Mononuclear cell (primary cell): ENCODE measurements around the gene CTAGE9. TPM values are rescaled to one million over a fixed set of nuclear protein-coding genes. Genes with fewer than 3 reads are reported as not detected.
"Not testable (repeated sequence)": the region's sequence is repeated elsewhere in the genome, so short reads cannot be mapped to it uniquely, and the experiment has no call there.

Source experiments
- H3K27me3 ChIP-seq: 2 replicates; pipeline ENCODE4 v1.6.0; 2011; ENCODE audit warnings: low read length, control low read depth; ENCODE audit not compliant: insufficient read depth
- H3K4me1 ChIP-seq: 2 replicates; pipeline ENCODE4 v1.5.1; 2011; ENCODE audit warnings: mild to moderate bottlenecking, low read length, control low read depth; ENCODE audit not compliant: insufficient read depth
- H3K4me3 ChIP-seq: 2 replicates; pipeline ENCODE4 v1.5.1; 2011; ENCODE audit warnings: mild to moderate bottlenecking, low read length, moderate library complexity
- H3K9me3 ChIP-seq: 2 replicates; pipeline ENCODE4 v1.5.1; 2011; ENCODE audit warnings: low read depth, mild to moderate bottlenecking, control low read depth, low read length
- total RNA-seq: library from RNA; depleted of rRNA; stranded (reverse); fragments of >200 nt; gene quantifications from one replicate; pipeline ENCODE4 v1.2.3, GENCODE V29; 2012

CTAGE9 gene
- total RNA-seq, 1 donor: not detected

DNA sequence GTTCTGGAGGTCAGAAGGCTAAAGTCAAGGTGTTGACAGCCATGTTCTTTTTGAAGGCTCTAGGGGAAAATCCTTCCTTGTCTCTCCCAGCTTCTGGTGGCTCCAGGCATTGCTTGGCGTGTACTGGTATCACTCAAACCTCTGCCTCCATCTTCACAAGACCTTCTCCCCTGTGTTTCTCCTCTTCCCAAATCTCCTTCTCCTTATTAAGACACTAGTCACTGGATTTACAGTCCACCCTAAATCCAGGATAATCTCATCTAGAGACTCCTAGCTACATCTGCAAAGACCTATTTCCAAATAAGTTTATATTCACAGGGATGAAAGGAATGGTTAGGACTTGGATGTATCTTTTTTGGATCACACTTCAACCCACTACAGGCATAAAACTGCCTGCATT lies 26.0 kb upstream of the CTAGE9 start:
- H3K4me3 ChIP-seq: no peak overlapping the region
- H3K9me3 ChIP-seq: no peaks in the 10 kb centered on the region
- H3K4me1 ChIP-seq: no peaks in the 10 kb centered on the region
- H3K27me3 ChIP-seq: no peaks in the 10 kb centered on the region

DNA sequence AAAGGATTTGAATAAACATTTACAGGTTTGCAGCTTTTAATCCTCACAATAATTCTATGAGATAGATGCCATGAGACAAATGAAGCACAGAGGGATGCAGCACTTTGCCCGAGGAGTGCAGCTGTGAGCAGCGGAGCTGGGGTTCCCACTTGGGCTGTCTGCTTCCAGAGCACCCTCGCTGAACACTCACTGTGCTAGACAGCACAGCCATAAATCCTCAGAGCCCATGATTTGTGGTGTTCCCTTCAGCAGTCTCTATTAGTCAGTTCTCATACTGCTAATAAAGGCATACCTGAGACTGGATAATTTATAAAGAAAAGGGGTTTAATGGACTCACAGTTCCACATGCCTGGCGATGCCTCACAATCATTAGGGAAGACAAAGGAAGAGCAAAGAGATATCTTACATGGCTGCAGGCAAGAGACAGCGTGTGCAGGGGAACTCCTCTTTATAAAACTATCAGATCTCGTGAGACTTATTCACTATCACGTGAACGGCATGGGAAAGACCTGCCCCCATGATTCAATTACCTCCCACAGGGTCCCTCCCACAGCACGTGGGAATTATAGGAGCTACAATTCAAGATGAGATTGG lies 25.3 kb upstream of the CTAGE9 start:
- Histone ChIP-seq H3K27me3 (no peaks in the 10 kb centered on the region), H3K4me1 (no peaks in the 10 kb centered on the region), H3K9me3 (no peaks in the 10 kb centered on the region), H3K4me3 (no peak overlapping the region)

DNA sequence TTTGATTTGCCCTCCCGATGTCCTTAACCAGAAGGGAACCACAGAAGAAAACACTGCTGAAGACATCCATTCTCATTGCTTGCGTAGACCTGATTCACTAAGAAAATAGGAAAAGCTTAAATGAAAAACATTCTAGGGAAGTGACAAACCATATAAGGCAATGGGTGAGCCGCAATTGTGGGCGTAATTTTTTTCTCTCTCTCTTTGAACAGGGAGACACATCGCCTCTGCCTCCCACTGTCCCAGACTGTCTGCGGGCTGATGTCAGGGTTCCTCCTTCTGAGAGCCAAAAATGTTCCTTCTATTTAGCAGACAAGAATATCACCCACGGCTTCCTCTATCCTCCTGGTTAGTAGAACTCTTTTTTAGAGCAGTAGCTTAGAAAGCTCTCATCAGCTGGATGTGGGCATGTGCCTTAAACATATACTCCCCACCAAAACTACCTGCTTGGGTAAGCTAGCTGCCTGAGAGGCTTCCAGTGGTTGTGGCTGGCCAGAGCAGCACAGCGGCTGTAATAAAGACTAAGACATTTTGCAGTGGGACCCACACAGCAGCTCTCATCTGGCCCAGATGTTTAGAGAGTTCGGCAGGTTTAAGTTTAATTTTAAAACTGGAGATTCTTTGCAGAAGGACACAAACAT lies 22.7 kb upstream of the CTAGE9 start:
- H3K4me1 ChIP-seq: no peaks in the 10 kb centered on the region
- H3K9me3 ChIP-seq: no peaks in the 10 kb centered on the region
- H3K27me3 ChIP-seq: no peaks in the 10 kb centered on the region
- no peak overlapping the region for H3K4me3 ChIP-seq

DNA sequence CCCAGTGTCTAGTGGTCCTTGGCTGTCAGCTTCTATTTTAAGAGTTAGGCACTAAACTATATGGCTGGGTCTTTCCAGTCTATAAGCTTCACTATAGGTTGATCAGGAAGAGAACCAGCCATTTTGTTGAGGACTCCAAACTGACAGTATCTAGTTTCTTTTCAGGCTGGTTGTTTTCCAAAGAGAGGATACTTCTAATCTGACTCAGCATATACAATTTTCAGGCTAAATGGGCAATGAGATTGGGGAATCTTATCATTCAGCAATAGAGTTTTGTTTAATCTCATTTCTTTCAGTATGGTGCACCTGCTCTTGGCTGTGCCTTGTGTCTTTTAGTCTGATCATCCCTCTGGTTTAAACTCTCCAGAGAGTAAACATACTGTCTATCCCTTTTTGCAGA lies 20.4 kb upstream of the CTAGE9 start:
- H3K27me3 ChIP-seq: no peaks in the 10 kb centered on the region
- H3K4me1 ChIP-seq: no peaks in the 10 kb centered on the region
- H3K4me3 ChIP-seq: no peak overlapping the region
- H3K9me3 ChIP-seq: no peaks in the 10 kb centered on the region

DNA sequence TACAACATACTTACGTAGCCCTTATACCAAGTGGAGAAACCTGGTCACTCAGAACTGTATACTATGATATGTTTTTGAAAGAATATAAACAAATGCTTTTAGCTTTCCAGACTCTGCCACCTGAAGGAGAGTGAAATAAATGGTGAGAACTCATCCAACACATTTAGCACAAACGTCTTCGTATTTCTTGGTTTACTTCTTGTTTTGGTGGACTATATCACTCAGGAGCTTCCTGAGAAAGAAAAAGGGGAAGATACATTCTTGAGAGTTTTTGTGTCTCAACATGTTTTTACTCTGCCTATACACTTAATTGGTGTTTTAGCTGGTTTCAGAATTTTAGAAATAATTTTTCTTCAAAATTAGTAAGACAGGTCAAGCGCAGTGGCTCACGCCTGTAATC lies 19.4 kb upstream of the CTAGE9 start:
- H3K4me3 ChIP-seq: no peak overlapping the region
- H3K4me1 ChIP-seq: no peaks in the 10 kb centered on the region
- no peaks in the 10 kb centered on the region for H3K27me3 ChIP-seq
- H3K9me3 ChIP-seq: no peaks in the 10 kb centered on the region

DNA sequence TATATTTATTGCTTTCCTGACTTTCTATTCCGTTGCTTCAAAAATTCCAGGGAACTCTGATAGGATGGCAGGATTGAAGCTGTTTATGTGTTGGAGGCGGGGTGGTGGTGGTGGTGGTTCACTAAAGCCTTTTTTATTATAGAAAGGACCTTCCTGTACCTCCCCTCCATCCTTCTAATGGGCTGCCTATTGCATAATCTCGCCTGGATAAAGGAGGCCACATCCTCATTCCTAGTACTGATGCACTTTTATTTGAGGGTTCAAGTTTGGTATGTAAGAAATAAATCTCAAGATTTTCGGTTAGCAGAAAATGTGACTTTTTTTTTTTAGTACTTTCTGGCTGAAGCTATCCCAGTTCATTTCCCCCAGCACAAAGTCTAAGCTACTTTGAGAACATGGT lies 18.7 kb upstream of the CTAGE9 start:
- H3K4me3 ChIP-seq: no peak overlapping the region
- no peaks in the 10 kb centered on the region for H3K9me3 ChIP-seq
- H3K4me1 ChIP-seq: no peaks in the 10 kb centered on the region
- H3K27me3 ChIP-seq: no peaks in the 10 kb centered on the region

DNA sequence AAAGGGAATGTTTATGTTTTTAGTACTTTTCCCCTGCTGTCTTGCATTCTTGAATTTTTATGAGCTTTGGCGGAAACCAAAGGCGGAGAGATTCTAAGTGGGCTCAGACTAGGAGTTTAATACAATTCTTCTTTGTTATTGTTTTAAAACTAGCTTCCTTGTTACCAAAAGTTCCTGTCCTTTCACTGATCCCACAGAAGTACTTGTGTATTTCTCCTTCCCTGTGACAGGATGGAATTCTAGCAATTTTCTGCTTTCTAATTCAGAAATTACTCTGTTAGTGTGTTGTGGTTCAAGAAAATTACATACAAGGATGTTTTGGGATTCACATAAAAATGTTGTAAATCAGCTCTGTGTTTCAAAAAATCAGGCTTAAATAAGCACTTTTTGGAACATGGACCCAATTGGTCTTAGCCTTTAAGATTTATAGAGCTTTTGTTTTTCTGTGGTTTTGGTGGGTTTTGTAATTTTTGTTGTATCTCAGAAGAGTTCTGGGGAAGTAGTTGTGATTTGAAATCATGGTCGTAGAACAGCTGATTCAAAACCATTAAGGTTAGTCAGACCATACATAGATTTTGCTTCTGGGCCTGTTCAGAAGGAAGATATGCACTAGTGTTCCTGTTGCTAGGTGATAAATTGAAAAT lies 17.6 kb upstream of the CTAGE9 start:
- Histone ChIP-seq H3K27me3 (no peaks in the 10 kb centered on the region), H3K9me3 (no peaks in the 10 kb centered on the region), H3K4me3 (no peak overlapping the region), H3K4me1 (no peaks in the 10 kb centered on the region)

DNA sequence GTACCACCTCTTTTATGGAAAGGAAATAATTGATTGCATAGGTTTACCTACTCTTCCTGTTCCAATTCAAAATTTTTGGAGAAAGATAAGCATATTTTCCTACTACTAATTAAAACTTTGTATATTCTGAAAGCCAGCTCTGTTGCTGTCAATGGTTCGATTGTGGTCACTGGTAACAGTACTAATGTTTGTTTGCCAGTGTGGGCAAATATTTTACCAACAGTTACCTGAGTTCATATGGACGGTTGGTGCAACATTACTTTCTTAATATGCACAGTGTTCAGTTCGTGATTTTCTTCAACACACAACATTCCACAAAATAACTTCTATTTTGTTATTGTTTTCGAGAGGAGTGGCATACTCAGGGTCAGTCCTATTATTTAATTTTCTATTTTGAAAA lies 17.1 kb upstream of the CTAGE9 start:
- Histone ChIP-seq H3K4me1 (no peaks in the 10 kb centered on the region), H3K27me3 (no peaks in the 10 kb centered on the region), H3K4me3 (no peak overlapping the region), H3K9me3 (no peaks in the 10 kb centered on the region)

DNA sequence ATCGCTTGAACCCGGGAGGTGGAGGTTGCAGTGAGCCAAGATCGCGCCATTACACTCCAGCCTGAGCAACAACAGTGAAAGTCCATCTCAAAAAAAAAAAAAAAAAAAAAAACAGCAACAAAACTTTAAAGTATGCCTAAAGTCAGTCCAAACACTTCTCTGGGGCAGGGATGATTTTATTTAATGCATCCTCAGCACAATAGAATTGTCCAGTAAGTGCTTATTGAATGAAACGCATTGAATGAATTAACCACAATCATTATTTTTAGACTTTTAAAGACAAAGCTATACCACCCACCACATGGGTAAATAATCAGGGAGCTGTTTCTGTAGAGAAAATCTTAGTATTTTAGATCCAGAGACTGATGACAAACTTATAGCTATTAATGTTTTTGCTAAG lies 16.6 kb upstream of the CTAGE9 start:
- no peak overlapping the region for H3K4me3 ChIP-seq
- no peaks in the 10 kb centered on the region for H3K9me3 ChIP-seq
- H3K27me3 ChIP-seq: no peaks in the 10 kb centered on the region
- no peaks in the 10 kb centered on the region for H3K4me1 ChIP-seq

DNA sequence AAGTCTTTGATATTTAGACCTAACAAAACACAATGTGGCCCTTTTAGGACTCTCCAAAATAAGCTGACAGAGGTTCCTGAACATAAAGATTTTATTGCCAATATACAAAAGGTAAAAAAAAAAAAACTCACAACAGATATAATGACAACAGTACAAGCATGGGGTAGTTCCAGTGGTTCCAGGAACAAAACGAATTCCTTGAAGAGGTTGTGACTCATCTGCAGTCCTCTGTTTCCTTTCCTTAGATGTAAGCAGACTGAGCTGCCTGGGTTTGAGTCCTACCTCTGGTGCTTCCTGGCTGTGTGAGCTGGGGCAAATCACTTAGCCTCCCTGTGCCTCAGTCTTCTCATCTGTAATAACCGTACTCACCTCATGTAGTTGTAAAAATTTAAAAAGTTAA lies 13.3 kb upstream of the CTAGE9 start:
- H3K4me3 ChIP-seq: no peak overlapping the region
- no peaks in the 10 kb centered on the region for H3K4me1 ChIP-seq
- H3K27me3 ChIP-seq: no peaks in the 10 kb centered on the region
- H3K9me3 ChIP-seq: no peaks in the 10 kb centered on the region

DNA sequence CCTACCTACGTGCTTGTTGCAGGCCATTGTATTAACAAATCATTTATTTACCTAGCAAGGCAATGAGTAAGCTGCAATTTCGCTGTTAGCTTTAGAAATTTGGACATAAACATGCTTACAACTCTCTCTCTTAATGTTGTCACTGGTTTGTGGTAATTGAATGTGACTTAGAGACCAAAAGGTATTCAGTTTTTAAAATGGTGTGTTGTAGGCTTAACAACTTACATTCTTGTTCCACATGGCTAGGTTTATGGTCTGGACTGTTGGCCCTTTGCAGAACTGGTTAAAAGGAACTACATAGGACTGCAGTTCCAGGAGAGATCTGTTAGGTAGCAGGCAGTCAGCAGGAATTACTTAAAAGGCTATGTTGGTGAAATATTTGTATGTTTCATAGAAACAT lies 10.3 kb upstream of the CTAGE9 start:
- H3K4me3 ChIP-seq: no peak overlapping the region
- H3K9me3 ChIP-seq: no peaks in the 10 kb centered on the region
- H3K27me3 ChIP-seq: no peaks in the 10 kb centered on the region
- H3K4me1 ChIP-seq: no peaks in the 10 kb centered on the region

DNA sequence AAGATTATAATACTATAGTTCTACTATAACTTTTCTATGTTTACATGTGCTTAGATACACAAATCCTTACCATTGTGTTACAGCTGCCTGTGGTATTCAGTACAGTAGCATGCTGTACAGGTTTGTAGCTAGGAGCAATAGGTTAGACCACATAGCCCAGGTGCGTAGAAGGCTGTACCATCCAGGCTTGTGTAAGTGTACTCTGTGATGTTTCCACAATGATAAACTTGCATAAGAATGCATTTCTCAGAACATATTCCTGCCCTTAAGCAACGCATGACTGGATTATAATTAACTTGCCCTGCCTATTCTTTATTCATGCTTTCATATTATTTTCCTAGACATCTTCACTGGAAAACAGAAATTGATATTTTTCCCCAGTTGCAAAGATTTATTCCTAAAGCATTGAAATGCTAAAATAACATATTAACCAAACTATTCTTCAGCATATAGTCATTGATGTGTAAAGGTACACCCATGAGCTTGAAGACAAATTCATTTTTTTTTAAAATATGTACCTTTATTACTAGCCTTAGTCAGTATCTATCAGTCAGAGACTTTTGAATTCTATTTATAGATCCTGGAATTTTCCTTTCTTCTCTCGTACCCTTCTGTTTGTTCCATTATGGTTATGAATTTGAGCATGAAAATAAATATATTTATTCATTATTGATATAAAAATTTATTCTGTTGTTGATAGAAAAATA lies 7.2 kb upstream of the CTAGE9 start:
- H3K4me3 ChIP-seq: no peak overlapping the region
- H3K4me1 ChIP-seq: no peaks in the 10 kb centered on the region
- no peaks in the 10 kb centered on the region for H3K9me3 ChIP-seq
- no peaks in the 10 kb centered on the region for H3K27me3 ChIP-seq

DNA sequence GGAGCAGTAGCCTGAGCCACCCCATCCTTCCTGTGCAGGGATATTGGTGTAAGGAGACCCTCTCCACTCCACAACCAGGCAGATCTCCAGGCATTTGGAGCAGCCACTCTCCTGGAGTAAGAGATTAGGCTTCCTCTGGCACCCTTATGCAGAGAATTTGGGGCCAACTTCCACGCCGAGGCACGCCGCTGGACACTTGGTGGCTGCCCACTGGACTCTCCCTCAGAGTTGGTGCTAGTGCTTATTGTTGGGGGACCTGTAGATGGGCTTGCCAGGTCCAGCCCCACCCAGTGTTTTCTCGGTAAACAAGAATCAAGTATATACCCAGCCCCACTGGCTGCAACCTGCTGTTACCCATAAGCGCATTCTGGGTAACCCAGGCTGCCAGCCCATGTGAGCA lies 4.8 kb upstream of the CTAGE9 start:
- H3K9me3 ChIP-seq, H3K27me3 ChIP-seq: not testable (repeated sequence)

DNA sequence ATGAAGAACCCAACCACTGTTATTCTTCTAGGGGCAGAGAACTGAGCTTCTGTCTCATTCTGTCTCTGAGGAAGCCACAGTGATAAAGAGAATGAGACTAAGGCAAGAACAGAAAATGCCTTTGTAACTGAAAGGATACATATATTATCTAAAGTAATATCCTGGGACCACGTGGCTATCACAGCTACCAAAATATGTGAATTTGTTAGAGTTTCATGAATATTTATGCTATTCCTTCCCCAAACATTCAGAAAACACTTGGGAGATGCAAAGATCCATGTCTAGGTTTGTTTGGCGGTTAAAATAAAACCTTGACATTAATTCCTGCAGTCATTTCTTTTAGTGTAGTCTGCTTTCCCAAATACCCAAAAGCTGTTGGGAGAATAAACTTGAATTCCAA lies 6.9 kb downstream of the CTAGE9 start:
- H3K4me3 ChIP-seq, H3K27me3 ChIP-seq, H3K9me3 ChIP-seq, H3K4me1 ChIP-seq: not testable (repeated sequence)

More for the DNA sequence above, 4.8 kb upstream of the CTAGE9 start:
- not testable (repeated sequence) for H3K4me3 ChIP-seq, H3K4me1 ChIP-seq

DNA sequence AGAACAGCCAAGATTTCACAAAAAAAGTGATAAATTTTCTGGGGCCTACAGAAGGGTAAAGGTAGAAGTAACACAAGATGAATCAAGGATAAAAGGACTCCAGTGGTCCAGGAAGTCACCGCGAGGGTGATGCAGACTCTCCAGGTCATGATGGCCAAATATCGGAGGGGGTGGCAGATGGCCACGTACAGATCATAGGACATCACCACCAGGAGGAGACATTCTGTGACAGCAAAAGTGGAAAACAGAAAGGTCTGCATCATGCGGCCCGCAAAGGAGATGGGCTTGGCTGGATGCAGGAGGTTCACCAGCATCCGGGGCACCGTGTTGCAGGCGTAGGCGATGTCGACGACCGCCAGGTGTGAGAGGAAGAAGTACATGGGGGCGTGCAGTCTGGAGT lies 10.0 kb downstream of the CTAGE9 start:
- H3K4me1 ChIP-seq, H3K4me3 ChIP-seq, H3K27me3 ChIP-seq, H3K9me3 ChIP-seq: not testable (repeated sequence)
